Caco-2 (cell line): ENCODE data around the gene HNRNPAB. TPM values are rescaled to one million over a fixed set of nuclear protein-coding genes. Genes with fewer than 3 reads are reported as not detected.

Source experiments
- BruUV-seq: library from RNA; stranded (reverse); fragments of 400-500 nt; replicated peaks from 2 replicates; lab custom pipeline; 2021; lab: Mats Ljungman, UMichigan
- CTCF ChIA-PET: fragments of 300-600 bp; sonication (Branson Sonifier 250); formaldehyde crosslinking; loops from one replicate; lab custom pipeline; 2022; ENCODE audit warnings: antibody characterized with exemption; lab: Charles Lee
- POLR2A ChIA-PET: fragments of 300-600 bp; sonication (Branson Sonifier 250); formaldehyde crosslinking; loops from one replicate; lab custom pipeline; 2022; ENCODE audit warnings: antibody characterized with exemption; lab: Charles Lee
- DNase-seq, 2 experiments: peaks; one replicate each; pipeline versions ENCODE4 v3.0.0 to v3.0.0-alpha.2; 2020 to 2022
- H3K27me3 ChIP-seq: replicated peaks from 2 replicates; pipeline ENCODE4 v1.6.0; 2011; ENCODE audit warnings: low read length; ENCODE audit not compliant: control insufficient read depth, insufficient read depth
- H3K36me3 ChIP-seq: 2 replicates; pipeline ENCODE4 v1.5.1; 2011; ENCODE audit warnings: low read length; ENCODE audit not compliant: control insufficient read depth, insufficient read depth
- H3K4me1 ChIP-seq: fragments of 250-450 bp; sonication (Bioruptor Pico); 2 replicates; pipeline ENCODE4 v1.5.1; 2020; ENCODE audit warnings: mild to moderate bottlenecking
- H3K4me3 ChIP-seq: 2 replicates; pipeline ENCODE4 v1.5.1; 2011; ENCODE audit warnings: low read depth, mild to moderate bottlenecking, control low read depth, low read length
- H3K9me3 ChIP-seq: fragments of 250-450 bp; sonication (Bioruptor Pico); 2 replicates; pipeline ENCODE4 v1.5.1; 2020; ENCODE audit warnings: mild to moderate bottlenecking, moderate library complexity
- H3K27ac Mint-ChIP-seq: one replicate; pipeline ENCODE4 v1.8.0; 2022; ENCODE audit warnings: mixed read lengths; ENCODE audit not compliant: unreplicated experiment
- H3K27me3 Mint-ChIP-seq: one replicate; pipeline ENCODE4 v1.8.0; 2022; ENCODE audit warnings: mixed read lengths; ENCODE audit not compliant: insufficient read depth, unreplicated experiment
- H3K36me3 Mint-ChIP-seq: one replicate; pipeline ENCODE4 v1.8.0; 2022; ENCODE audit warnings: mild to moderate bottlenecking, mixed read lengths; ENCODE audit not compliant: insufficient read depth, unreplicated experiment
- H3K4me1 Mint-ChIP-seq: one replicate; pipeline ENCODE4 v1.8.0; 2022; ENCODE audit warnings: low read depth, mixed read lengths; ENCODE audit not compliant: unreplicated experiment
- H3K4me3 Mint-ChIP-seq: one replicate; pipeline ENCODE4 v1.8.0; 2022; ENCODE audit warnings: mild to moderate bottlenecking, moderate library complexity, mixed read lengths; ENCODE audit not compliant: unreplicated experiment
- H3K9me3 Mint-ChIP-seq: one replicate; pipeline ENCODE4 v1.8.0; 2022; ENCODE audit warnings: mixed read lengths; ENCODE audit not compliant: unreplicated experiment
- intact Hi-C: fragments of 100-400 bp; cut with micrococcal nuclease; formaldehyde crosslinking; loops from one replicate; pipeline ENCODE4 v1.10.0; 2022; ENCODE audit not compliant: unreplicated experiment
- total RNA-seq: library from RNA; stranded (reverse); gene quantifications from 2 replicates; pipeline ENCODE4 v1.2.3, GENCODE V29; 2022
- TF ChIP-seq, protein P1 (sequence below), 2 experiments: fragments of 200-600 bp in 1 of 2; IDR thresholded peaks; 1 replicate in 1 of 2; 2 replicates in 1 of 2; pipeline versions ENCODE4 v1.5.1 to v1.8.0; 2011 to 2022; ENCODE audit warnings: antibody characterized with exemption in 1 of 2, control low read depth in 1 of 2, inconsistent platforms in 1 of 2, low read depth in 1 of 2, low read length in 1 of 2, mild to moderate bottlenecking in 1 of 2, moderate library complexity in 1 of 2; ENCODE audit not compliant: insufficient read depth in 1 of 2, severe bottlenecking in 1 of 2, unreplicated experiment in 1 of 2

Gene HNRNPAB
- total RNA-seq, 1 experiment from 2014 or later = 295 TPM

DNA sequence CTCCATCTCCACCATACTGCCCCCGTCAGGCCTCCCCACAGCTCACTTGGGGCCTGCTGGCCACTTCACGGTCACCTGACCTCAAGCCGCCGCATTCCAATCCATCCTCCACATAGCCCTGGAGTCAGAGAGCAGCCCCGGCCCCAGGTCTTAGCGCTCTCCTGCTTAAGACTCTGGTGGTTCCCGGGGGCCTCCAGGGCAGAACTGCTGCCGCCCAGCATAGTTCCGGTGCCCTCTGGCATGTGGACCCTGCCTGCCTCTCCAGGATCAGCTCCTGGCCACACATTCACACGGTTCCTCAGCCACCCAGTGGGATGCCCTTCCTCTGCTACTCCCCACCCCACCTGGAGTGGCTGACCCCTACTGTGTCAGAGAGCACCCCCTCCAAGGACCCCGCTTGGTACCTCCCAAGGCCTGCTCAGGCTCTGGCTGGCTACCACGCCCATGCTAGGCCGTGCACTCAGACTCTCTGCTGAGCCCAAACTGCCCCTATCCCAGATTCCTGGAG lies 19.5 kb downstream of the HNRNPAB start:
- POLR2A ChIA-PET = no interaction called here
- intact Hi-C loops = no loop called here
- TF ChIP-seq, protein P1, sequence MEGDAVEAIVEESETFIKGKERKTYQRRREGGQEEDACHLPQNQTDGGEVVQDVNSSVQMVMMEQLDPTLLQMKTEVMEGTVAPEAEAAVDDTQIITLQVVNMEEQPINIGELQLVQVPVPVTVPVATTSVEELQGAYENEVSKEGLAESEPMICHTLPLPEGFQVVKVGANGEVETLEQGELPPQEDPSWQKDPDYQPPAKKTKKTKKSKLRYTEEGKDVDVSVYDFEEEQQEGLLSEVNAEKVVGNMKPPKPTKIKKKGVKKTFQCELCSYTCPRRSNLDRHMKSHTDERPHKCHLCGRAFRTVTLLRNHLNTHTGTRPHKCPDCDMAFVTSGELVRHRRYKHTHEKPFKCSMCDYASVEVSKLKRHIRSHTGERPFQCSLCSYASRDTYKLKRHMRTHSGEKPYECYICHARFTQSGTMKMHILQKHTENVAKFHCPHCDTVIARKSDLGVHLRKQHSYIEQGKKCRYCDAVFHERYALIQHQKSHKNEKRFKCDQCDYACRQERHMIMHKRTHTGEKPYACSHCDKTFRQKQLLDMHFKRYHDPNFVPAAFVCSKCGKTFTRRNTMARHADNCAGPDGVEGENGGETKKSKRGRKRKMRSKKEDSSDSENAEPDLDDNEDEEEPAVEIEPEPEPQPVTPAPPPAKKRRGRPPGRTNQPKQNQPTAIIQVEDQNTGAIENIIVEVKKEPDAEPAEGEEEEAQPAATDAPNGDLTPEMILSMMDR (IDR thresholded peaks at IDR 0.05; ENCODE audit: insufficient read depth in 1 of 2, low read depth in 1 of 2, low read length in 1 of 2, severe bottlenecking in 1 of 2, unreplicated experiment in 1 of 2) = no peak
- Histone ChIP-seq H3K27me3 (no peaks in the 10 kb centered on the region), H3K36me3 (peaks cover 3% of the 10 kb centered on the region), H3K9me3 (no peaks in the 10 kb centered on the region), H3K4me1 (peaks cover 25% of the 10 kb centered on the region), H3K4me3 (no peak overlapping the region)
- Mint-ChIP-seq H3K4me3 (no peak overlapping the region), H3K27ac (peak overlapping the region; percentile 30), H3K27me3 (no peaks in the 10 kb centered on the region), H3K36me3 (peaks cover 83% of the 10 kb centered on the region), H3K4me1 (peaks cover 19% of the 10 kb centered on the region), H3K9me3 (no peaks in the 10 kb centered on the region)
- CTCF ChIA-PET = no interaction called here
- no peak for DNase-seq
- no TSS peak for BruUV-seq

DNA sequence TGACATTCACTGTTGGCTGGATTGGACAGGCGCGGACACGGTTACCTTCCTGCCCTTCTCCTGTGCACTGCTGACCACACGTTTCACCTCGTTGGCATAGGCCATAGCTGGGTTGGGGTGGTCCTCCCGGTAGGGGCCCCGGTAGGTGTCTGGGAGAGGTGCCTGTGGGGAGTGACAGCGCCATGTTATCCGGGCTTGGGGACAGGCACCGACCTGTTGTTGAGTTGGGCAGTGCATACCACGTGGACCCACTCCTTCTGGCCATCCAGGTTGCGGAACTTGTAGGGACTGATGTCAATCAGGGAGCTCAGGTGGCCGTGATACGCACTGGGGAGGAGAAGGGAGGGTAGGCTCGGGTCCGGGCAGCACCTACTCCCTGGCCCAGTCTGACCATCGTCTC lies 20.1 kb downstream of the HNRNPAB start:
- no peak overlapping the region for H3K4me3 ChIP-seq
- Mint-ChIP-seq H3K4me3 (no peak overlapping the region), H3K36me3 (peaks cover 83% of the 10 kb centered on the region), H3K9me3 (no peaks in the 10 kb centered on the region), H3K4me1 (peaks cover 22% of the 10 kb centered on the region), H3K27ac (no peak overlapping the region), H3K27me3 (no peaks in the 10 kb centered on the region)
- peaks cover 3% of the 10 kb centered on the region for H3K36me3 ChIP-seq
- no TSS peak for BruUV-seq
- intact Hi-C loops = no loop called here
- H3K27me3 ChIP-seq = no peaks in the 10 kb centered on the region
- ChIA-PET CTCF (no interaction called here), POLR2A (no interaction called here)
- DNase-seq = no peak
- H3K4me1 ChIP-seq = peaks cover 25% of the 10 kb centered on the region
- TF ChIP-seq, protein P1 (IDR thresholded peaks at IDR 0.05; ENCODE audit: insufficient read depth in 1 of 2, low read depth in 1 of 2, low read length in 1 of 2, severe bottlenecking in 1 of 2, unreplicated experiment in 1 of 2) = no peak
- H3K9me3 ChIP-seq = no peaks in the 10 kb centered on the region

DNA sequence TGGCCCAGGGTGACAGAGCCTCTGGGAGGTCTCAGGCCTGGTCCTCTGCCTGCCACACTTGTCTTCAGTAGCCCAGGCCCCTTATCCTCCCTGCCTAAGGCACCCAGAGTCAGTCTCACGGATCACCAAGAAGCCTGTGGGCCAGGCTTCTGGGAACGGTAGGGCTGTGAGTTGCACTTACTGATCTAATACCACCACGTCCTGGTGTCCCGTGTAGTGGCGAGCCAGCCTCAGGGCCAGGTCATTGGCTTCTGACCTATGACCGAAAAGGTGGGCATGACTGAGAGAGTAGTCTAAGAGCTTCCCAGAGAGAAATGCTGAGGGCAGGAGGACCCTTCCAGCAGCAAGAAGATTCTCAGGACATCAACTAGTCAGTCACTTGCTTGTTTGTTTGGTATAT lies 20.8 kb downstream of the HNRNPAB start:
- no peaks in the 10 kb centered on the region for H3K9me3 ChIP-seq
- H3K36me3 Mint-ChIP-seq = peaks cover 85% of the 10 kb centered on the region
- DNase-seq = no peak
- H3K4me1 Mint-ChIP-seq = peaks cover 24% of the 10 kb centered on the region
- H3K27me3 Mint-ChIP-seq = no peaks in the 10 kb centered on the region
- no peaks in the 10 kb centered on the region for H3K27me3 ChIP-seq
- intact Hi-C loops = no loop called here
- H3K36me3 ChIP-seq = peaks cover 4% of the 10 kb centered on the region
- peaks cover 25% of the 10 kb centered on the region for H3K4me1 ChIP-seq
- H3K9me3 Mint-ChIP-seq = no peaks in the 10 kb centered on the region
- no peak overlapping the region for H3K4me3 ChIP-seq
- BruUV-seq = no TSS peak
- ChIA-PET CTCF (no interaction called here), POLR2A (no interaction called here)
- no peak overlapping the region for H3K4me3 Mint-ChIP-seq
- H3K27ac Mint-ChIP-seq = peak overlapping the region; percentile 45
- TF ChIP-seq, protein P1 (IDR thresholded peaks at IDR 0.05; ENCODE audit: insufficient read depth in 1 of 2, low read depth in 1 of 2, low read length in 1 of 2, severe bottlenecking in 1 of 2, unreplicated experiment in 1 of 2) = no peak
